ENCODE measurements around the gene STX17.
"Not testable (repeated sequence)": the region's sequence is repeated elsewhere in the genome, so short reads cannot be mapped to it uniquely, and the experiment has no call there.

The STX17 gene

GRCh38 chr9:99906403-99907207, at the start of gene STX17:
STX17 (plus strand) TSS chr9:99906654; CDS start chr9:99915240, 8,586 bp downstream.
- peak; percentile 92 for DNase-seq (ENCODE audit: low spot score)
- in situ Hi-C loops (cut with MboI; ENCODE audit: low sequenced_read_pairs, unreplicated experiment), result no loop called here
- no peak for TF ChIP-seq CTCF (IDR thresholded peaks at IDR 0.05; ENCODE audit: borderline replicate concordance, control extremely low read depth, extremely low read depth, insufficient read depth, missing control alignments)

- in situ Hi-C loops (cut with MboI; ENCODE audit: low sequenced_read_pairs, unreplicated experiment); DNase-seq (ENCODE audit: low spot score): not testable (repeated sequence)
These were observed 48.9 kb upstream of the STX17 start for GRCh38 chr9:99857576-99857975.

GRCh38 chr9:99858087-99858486, 48.4 kb upstream of the STX17 start:
- DNase-seq (ENCODE audit: low spot score), result no peak
- in situ Hi-C loops (cut with MboI; ENCODE audit: low sequenced_read_pairs, unreplicated experiment), result no loop called here
- no peak for TF ChIP-seq CTCF (IDR thresholded peaks at IDR 0.05; ENCODE audit: borderline replicate concordance, control extremely low read depth, extremely low read depth, insufficient read depth, missing control alignments)

GRCh38 chr9:99859243-99859980, 47.0 kb upstream of the STX17 start:
- DNase-seq (ENCODE audit: low spot score), result no peak

GRCh38 chr9:99860266-99860665, 46.2 kb upstream of the STX17 start:
- no peak for TF ChIP-seq CTCF (IDR thresholded peaks at IDR 0.05; ENCODE audit: borderline replicate concordance, control extremely low read depth, extremely low read depth, insufficient read depth, missing control alignments)
- no peak for DNase-seq (ENCODE audit: low spot score)
- in situ Hi-C loops (cut with MboI; ENCODE audit: low sequenced_read_pairs, unreplicated experiment), result no loop called here

More at GRCh38 chr9:99859243-99859980, 47.0 kb upstream of the STX17 start:
- no peak for TF ChIP-seq CTCF (IDR thresholded peaks at IDR 0.05; ENCODE audit: borderline replicate concordance, control extremely low read depth, extremely low read depth, insufficient read depth, missing control alignments)
- in situ Hi-C loops (cut with MboI; ENCODE audit: low sequenced_read_pairs, unreplicated experiment), result no loop called here

GRCh38 chr9:99863955-99864354, 42.5 kb upstream of the STX17 start:
- no peak for TF ChIP-seq CTCF (IDR thresholded peaks at IDR 0.05; ENCODE audit: borderline replicate concordance, control extremely low read depth, extremely low read depth, insufficient read depth, missing control alignments)
- DNase-seq (ENCODE audit: low spot score), result no peak
- in situ Hi-C loops (cut with MboI; ENCODE audit: low sequenced_read_pairs, unreplicated experiment), result no loop called here

- in situ Hi-C loops (cut with MboI; ENCODE audit: low sequenced_read_pairs, unreplicated experiment), result no loop called here
These were observed 40.1 kb upstream of the STX17 start for GRCh38 chr9:99866398-99866797.

More at GRCh38 chr9:99866398-99866797, 40.1 kb upstream of the STX17 start:
- no peak for TF ChIP-seq CTCF (IDR thresholded peaks at IDR 0.05; ENCODE audit: borderline replicate concordance, control extremely low read depth, extremely low read depth, insufficient read depth, missing control alignments)
- DNase-seq (ENCODE audit: low spot score), result no peak

Data from GM13976 (cell line).